HG03354 (cell line): ENCODE measurements around the gene HMGB3.
"Not testable (repeated sequence)": the region's sequence is repeated elsewhere in the genome, so short reads cannot be mapped to it uniquely, and the experiment has no call there.

Experiments
- ATAC-seq: cut with Tn5 transposase; IDR thresholded peaks from one replicate; pipeline ENCODE4 v1.9.1; 2021; ENCODE audit warnings: mild to moderate bottlenecking; ENCODE audit not compliant: unreplicated experiment, poor library complexity, severe bottlenecking

Gene HMGB3

GRCh38 chrX:150982788-150983520, at the start of gene HMGB3:
Gene HMGB3 (plus strand): TSS chrX:150983335. CDS start chrX:150985600, 2,265 bp downstream.
- ATAC-seq = peak; percentile 96

GRCh38 chrX:150933945-150934350, 49.2 kb upstream of the HMGB3 start:
- ATAC-seq = no peak

GRCh38 chrX:150934453-150934852, 48.7 kb upstream of the HMGB3 start:
- ATAC-seq = no peak

GRCh38 chrX:150935467-150935866, 47.7 kb upstream of the HMGB3 start:
- ATAC-seq = no peak

- ATAC-seq = no peak
These were observed 46.6 kb upstream of the HMGB3 start for GRCh38 chrX:150936556-150936955.

- no peak for ATAC-seq
These were observed 42.2 kb upstream of the HMGB3 start for GRCh38 chrX:150940844-150941495.

GRCh38 chrX:150941580-150941979, 41.6 kb upstream of the HMGB3 start:
- ATAC-seq = no peak

GRCh38 chrX:150942942-150943594, 40.1 kb upstream of the HMGB3 start:
- no peak for ATAC-seq

- ATAC-seq = no peak
These were observed 38.9 kb upstream of the HMGB3 start for GRCh38 chrX:150944233-150944632.

GRCh38 chrX:150954951-150955350, 28.2 kb upstream of the HMGB3 start:
- ATAC-seq = no peak

- ATAC-seq = no peak
These were observed 27.5 kb upstream of the HMGB3 start for GRCh38 chrX:150955590-150955989.

GRCh38 chrX:150958177-150958576, 25.0 kb upstream of the HMGB3 start:
- no peak for ATAC-seq

- peak; percentile 45 for ATAC-seq
These were observed 23.6 kb upstream of the HMGB3 start for GRCh38 chrX:150959557-150959956.

GRCh38 chrX:150961631-150962030, 21.5 kb upstream of the HMGB3 start:
- ATAC-seq = no peak

- not testable (repeated sequence) for ATAC-seq
These were observed 18.7 kb upstream of the HMGB3 start for GRCh38 chrX:150964416-150964815.

GRCh38 chrX:150966235-150966634, 16.9 kb upstream of the HMGB3 start:
- ATAC-seq = no peak

- no peak for ATAC-seq
These were observed 16.4 kb upstream of the HMGB3 start for GRCh38 chrX:150966742-150967141.

- no peak for ATAC-seq
These were observed 15.3 kb upstream of the HMGB3 start for GRCh38 chrX:150967786-150968185.

- no peak for ATAC-seq
These were observed 14.0 kb upstream of the HMGB3 start for GRCh38 chrX:150968862-150969720.

GRCh38 chrX:150972450-150972849, 10.7 kb upstream of the HMGB3 start:
- no peak for ATAC-seq
